ENCODE measurements around the gene VGLL3. TPM values are rescaled to one million over a fixed set of nuclear protein-coding genes. Genes with fewer than 3 reads are reported as not detected.

The VGLL3 gene
- polyA plus RNA-seq, 1 donor from 2014 or later, result 0.06 TPM

DNA sequence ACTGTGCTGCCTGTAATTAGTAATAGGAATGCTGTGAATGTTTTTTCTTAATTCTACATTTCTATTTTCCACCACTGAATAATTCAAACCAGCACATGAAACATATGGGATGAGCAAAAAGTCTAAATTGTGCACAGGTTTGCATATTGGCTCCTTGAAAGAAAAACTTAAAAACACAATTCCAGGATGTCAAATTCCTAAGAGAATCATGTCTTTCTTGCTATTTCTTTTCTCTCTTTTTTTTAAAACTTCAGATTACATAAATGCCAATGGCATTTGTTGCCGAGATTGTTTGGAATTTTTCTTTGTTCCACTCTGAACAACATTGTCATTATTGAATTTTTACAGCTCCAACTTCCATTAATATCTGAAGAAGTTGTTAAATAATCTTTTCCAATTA lies 60.8 kb downstream of the VGLL3 start:
- Histone ChIP-seq H4K20me1 (ENCODE audit: insufficient read depth) (no peaks in the 10 kb centered on the region), H2AFZ (ENCODE audit: low read depth, low read length) (no peak overlapping the region), H3K9ac (ENCODE audit: low read length) (no peak overlapping the region), H3K27ac (ENCODE audit: low read length) (no peak overlapping the region), H3K79me2 (replicated peaks; ENCODE audit: insufficient read depth, low read length) (no peaks in the 10 kb centered on the region), H3K27me3 (ENCODE audit: insufficient read depth, low read depth, low read length) (no peaks in the 10 kb centered on the region), H3K9me3 (ENCODE audit: low read length) (no peaks in the 10 kb centered on the region), H3K4me3 (ENCODE audit: low read length) (no peak overlapping the region), H3K9me2 (ENCODE audit: insufficient read depth, low read length) (no peaks in the 10 kb centered on the region), H3F3A (ENCODE audit: insufficient read depth, low read length, poor library complexity, severe bottlenecking) (no peaks in the 10 kb centered on the region), H3K36me3 (ENCODE audit: insufficient read depth, low read length) (no peaks in the 10 kb centered on the region), H3K4me2 (ENCODE audit: low read length) (no peak overlapping the region)
- TF ChIP-seq POLR2AphosphoS5 (IDR thresholded peaks at IDR 0.05) (no peak), TAF1 (IDR thresholded peaks at IDR 0.05; ENCODE audit: low read depth) (no peak), SMC3 (conservative IDR thresholded peaks at IDR 0.05; ENCODE audit: poor library complexity) (no peak), EZH2 (IDR thresholded peaks at IDR 0.05; ENCODE audit: borderline replicate concordance, insufficient read depth, low read length, poor library complexity, severe bottlenecking) (no peak), EP300 (conservative IDR thresholded peaks at IDR 0.05; ENCODE audit: poor library complexity, severe bottlenecking) (no peak), MXI1 (conservative IDR thresholded peaks at IDR 0.05; ENCODE audit: poor library complexity, severe bottlenecking) (no peak), RAD21 (conservative IDR thresholded peaks at IDR 0.05) (no peak)
- TF ChIP-seq, protein P1, sequence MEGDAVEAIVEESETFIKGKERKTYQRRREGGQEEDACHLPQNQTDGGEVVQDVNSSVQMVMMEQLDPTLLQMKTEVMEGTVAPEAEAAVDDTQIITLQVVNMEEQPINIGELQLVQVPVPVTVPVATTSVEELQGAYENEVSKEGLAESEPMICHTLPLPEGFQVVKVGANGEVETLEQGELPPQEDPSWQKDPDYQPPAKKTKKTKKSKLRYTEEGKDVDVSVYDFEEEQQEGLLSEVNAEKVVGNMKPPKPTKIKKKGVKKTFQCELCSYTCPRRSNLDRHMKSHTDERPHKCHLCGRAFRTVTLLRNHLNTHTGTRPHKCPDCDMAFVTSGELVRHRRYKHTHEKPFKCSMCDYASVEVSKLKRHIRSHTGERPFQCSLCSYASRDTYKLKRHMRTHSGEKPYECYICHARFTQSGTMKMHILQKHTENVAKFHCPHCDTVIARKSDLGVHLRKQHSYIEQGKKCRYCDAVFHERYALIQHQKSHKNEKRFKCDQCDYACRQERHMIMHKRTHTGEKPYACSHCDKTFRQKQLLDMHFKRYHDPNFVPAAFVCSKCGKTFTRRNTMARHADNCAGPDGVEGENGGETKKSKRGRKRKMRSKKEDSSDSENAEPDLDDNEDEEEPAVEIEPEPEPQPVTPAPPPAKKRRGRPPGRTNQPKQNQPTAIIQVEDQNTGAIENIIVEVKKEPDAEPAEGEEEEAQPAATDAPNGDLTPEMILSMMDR (IDR thresholded peaks at IDR 0.05; ENCODE audit: poor library complexity, severe bottlenecking), result no peak
- TF ChIP-seq, protein P2, sequence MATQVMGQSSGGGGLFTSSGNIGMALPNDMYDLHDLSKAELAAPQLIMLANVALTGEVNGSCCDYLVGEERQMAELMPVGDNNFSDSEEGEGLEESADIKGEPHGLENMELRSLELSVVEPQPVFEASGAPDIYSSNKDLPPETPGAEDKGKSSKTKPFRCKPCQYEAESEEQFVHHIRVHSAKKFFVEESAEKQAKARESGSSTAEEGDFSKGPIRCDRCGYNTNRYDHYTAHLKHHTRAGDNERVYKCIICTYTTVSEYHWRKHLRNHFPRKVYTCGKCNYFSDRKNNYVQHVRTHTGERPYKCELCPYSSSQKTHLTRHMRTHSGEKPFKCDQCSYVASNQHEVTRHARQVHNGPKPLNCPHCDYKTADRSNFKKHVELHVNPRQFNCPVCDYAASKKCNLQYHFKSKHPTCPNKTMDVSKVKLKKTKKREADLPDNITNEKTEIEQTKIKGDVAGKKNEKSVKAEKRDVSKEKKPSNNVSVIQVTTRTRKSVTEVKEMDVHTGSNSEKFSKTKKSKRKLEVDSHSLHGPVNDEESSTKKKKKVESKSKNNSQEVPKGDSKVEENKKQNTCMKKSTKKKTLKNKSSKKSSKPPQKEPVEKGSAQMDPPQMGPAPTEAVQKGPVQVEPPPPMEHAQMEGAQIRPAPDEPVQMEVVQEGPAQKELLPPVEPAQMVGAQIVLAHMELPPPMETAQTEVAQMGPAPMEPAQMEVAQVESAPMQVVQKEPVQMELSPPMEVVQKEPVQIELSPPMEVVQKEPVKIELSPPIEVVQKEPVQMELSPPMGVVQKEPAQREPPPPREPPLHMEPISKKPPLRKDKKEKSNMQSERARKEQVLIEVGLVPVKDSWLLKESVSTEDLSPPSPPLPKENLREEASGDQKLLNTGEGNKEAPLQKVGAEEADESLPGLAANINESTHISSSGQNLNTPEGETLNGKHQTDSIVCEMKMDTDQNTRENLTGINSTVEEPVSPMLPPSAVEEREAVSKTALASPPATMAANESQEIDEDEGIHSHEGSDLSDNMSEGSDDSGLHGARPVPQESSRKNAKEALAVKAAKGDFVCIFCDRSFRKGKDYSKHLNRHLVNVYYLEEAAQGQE (IDR thresholded peaks at IDR 0.05; ENCODE audit: borderline replicate concordance), result no peak

DNA sequence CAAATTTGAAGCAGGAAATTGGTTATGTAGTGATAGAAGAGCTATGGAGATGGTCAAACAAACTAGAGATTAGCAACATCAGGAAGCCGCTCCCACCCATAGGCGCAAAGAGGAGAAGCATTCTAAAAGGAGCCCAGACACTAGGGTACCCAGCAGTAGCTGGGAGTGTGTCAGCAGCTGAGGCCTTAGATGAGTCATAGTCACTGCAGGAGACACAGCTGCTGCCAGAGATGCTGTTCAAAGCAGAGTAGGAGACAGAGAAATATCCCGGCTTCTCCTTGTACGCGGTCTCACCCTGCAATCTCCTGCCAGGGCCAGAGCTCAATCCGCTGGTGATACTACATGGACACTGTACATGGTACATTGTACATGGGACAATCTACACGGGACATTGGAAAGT lies 61.9 kb downstream of the VGLL3 start:
- H3K27me3 ChIP-seq (ENCODE audit: insufficient read depth, low read depth, low read length), result no peaks in the 10 kb centered on the region
- TF ChIP-seq MXI1 (conservative IDR thresholded peaks at IDR 0.05; ENCODE audit: poor library complexity, severe bottlenecking) (no peak), TAF1 (IDR thresholded peaks at IDR 0.05; ENCODE audit: low read depth) (no peak), POLR2AphosphoS5 (IDR thresholded peaks at IDR 0.05) (no peak), EZH2 (IDR thresholded peaks at IDR 0.05; ENCODE audit: borderline replicate concordance, insufficient read depth, low read length, poor library complexity, severe bottlenecking) (no peak), RAD21 (conservative IDR thresholded peaks at IDR 0.05) (no peak)
- TF ChIP-seq, protein P1 (IDR thresholded peaks at IDR 0.05; ENCODE audit: poor library complexity, severe bottlenecking), result no peak
- TF ChIP-seq, protein P2 (IDR thresholded peaks at IDR 0.05; ENCODE audit: borderline replicate concordance), result no peak
- H3K4me3 ChIP-seq (ENCODE audit: low read length), result no peak overlapping the region
- no peak overlapping the region for H3K9ac ChIP-seq (ENCODE audit: low read length)
- no peak overlapping the region for H3K27ac ChIP-seq (ENCODE audit: low read length)
- no peaks in the 10 kb centered on the region for H3K36me3 ChIP-seq (ENCODE audit: insufficient read depth, low read length)
- no peaks in the 10 kb centered on the region for H3K79me2 ChIP-seq (replicated peaks; ENCODE audit: insufficient read depth, low read length)
- no peaks in the 10 kb centered on the region for H3K9me2 ChIP-seq (ENCODE audit: insufficient read depth, low read length)
- no peaks in the 10 kb centered on the region for H3K9me3 ChIP-seq (ENCODE audit: low read length)
- no peaks in the 10 kb centered on the region for H3F3A ChIP-seq (ENCODE audit: insufficient read depth, low read length, poor library complexity, severe bottlenecking)
- H4K20me1 ChIP-seq (ENCODE audit: insufficient read depth), result no peaks in the 10 kb centered on the region
- no peak overlapping the region for H3K4me2 ChIP-seq (ENCODE audit: low read length)
- H2AFZ ChIP-seq (ENCODE audit: low read depth, low read length), result no peak overlapping the region
